Cardiac muscle cell (in vitro differentiated cells and primary cell): ENCODE data around the gene BLACAT1. TPM values are rescaled to one million over a fixed set of nuclear protein-coding genes. Genes with fewer than 3 reads are reported as not detected.

Experiments used
- DNase-seq, 2 donors: peaks; one replicate each; pipeline versions ENCODE4 v3.0.0 to v3.0.0-alpha.2; 2010 to 2017; ENCODE audit warnings: low read depth in 1 of 2, low spot score in 1 of 2
- H3K27ac ChIP-seq: fragments of 200-600 bp; sonication (generic); 2 replicates; pipeline ENCODE4 v1.5.1; 2016
- H3K27me3 ChIP-seq: fragments of 200-600 bp; sonication (generic); 2 replicates; pipeline ENCODE4 v1.6.0; 2016; ENCODE audit warnings: control low read depth
- H3K36me3 ChIP-seq: fragments of 200-600 bp; sonication (generic); 2 replicates; pipeline ENCODE4 v1.5.1; 2016; ENCODE audit warnings: control low read depth
- H3K4me1 ChIP-seq: fragments of 200-600 bp; sonication (generic); 2 replicates; pipeline ENCODE4 v1.8.1; 2017; ENCODE audit warnings: low read depth, mild to moderate bottlenecking, mixed run types
- H3K4me3 ChIP-seq: fragments of 200-600 bp; sonication (generic); 2 replicates; pipeline ENCODE4 v1.5.1; 2016; ENCODE audit warnings: mild to moderate bottlenecking
- H3K9me3 ChIP-seq: fragments of 200-600 bp; sonication (generic); 2 replicates; pipeline ENCODE4 v1.5.1; 2017; ENCODE audit warnings: low read depth, mild to moderate bottlenecking, control low read depth
- CTCF ChIP-seq: IDR thresholded peaks from 2 replicates; pipeline ENCODE4 v1.5.1; 2012; ENCODE audit warnings: low read depth, mild to moderate bottlenecking, low read length
- polyA plus RNA-seq: library from polyadenylated mRNA; unstranded; fragments of >200 nt; fragmentation: Nextera tagmentation; extraction: Ambion mirVana; gene quantifications from 2 replicates; pipeline ENCODE4 v1.2.1, GENCODE V29; 2016
- total RNA-seq: library from RNA; depleted of rRNA; stranded (reverse); fragments of >200 nt; gene quantifications from 2 replicates; pipeline ENCODE4 v1.2.3, GENCODE V29; 2016

The BLACAT1 gene
- total and polyA plus RNA-seq, 2 experiments from 2014 or later, result 0.66 TPM; not detected in 1

- Histone ChIP-seq H3K4me1 (peaks cover 48% of the 10 kb centered on the region), H3K9me3 (no peaks in the 10 kb centered on the region), H3K4me3 (no peak overlapping the region), H3K27me3 (no peaks in the 10 kb centered on the region), H3K27ac (no peak overlapping the region), H3K36me3 (no peaks in the 10 kb centered on the region)
- peak; percentile 43 to 58 for DNase-seq
- TF ChIP-seq CTCF, result no peak
Observed at GRCh38 chr1:205444931-205445645, 10.8 kb downstream of the BLACAT1 start.

- Histone ChIP-seq H3K9me3 (no peaks in the 10 kb centered on the region), H3K27me3 (no peaks in the 10 kb centered on the region), H3K27ac (no peak overlapping the region), H3K36me3 (no peaks in the 10 kb centered on the region), H3K4me1 (peaks cover 44% of the 10 kb centered on the region), H3K4me3 (no peak overlapping the region)
- TF ChIP-seq CTCF, result no peak
- peak in 1 of 2 donors; percentile 45 for DNase-seq
Observed at GRCh38 chr1:205444300-205444930, 11.4 kb downstream of the BLACAT1 start.

GRCh38 chr1:205443585-205444299 lies 12.1 kb downstream of the BLACAT1 start:
- Histone ChIP-seq H3K4me1 (peaks cover 44% of the 10 kb centered on the region), H3K36me3 (no peaks in the 10 kb centered on the region), H3K27me3 (no peaks in the 10 kb centered on the region), H3K27ac (no peak overlapping the region), H3K9me3 (no peaks in the 10 kb centered on the region), H3K4me3 (no peak overlapping the region)
- TF ChIP-seq CTCF, result no peak
- no peak for DNase-seq

- Histone ChIP-seq H3K27me3 (no peaks in the 10 kb centered on the region), H3K27ac (peak overlapping the region; percentile 72), H3K4me3 (no peak overlapping the region), H3K36me3 (no peaks in the 10 kb centered on the region), H3K4me1 (peaks cover 37% of the 10 kb centered on the region), H3K9me3 (no peaks in the 10 kb centered on the region)
- TF ChIP-seq CTCF, result no peak
- DNase-seq, result no peak
Observed at GRCh38 chr1:205442051-205442725, 13.7 kb downstream of the BLACAT1 start.

- peaks cover 36% of the 10 kb centered on the region for H3K4me1 ChIP-seq
- TF ChIP-seq CTCF, result no peak
- peak overlapping the region; percentile 72 for H3K27ac ChIP-seq
- H3K36me3 ChIP-seq, result no peaks in the 10 kb centered on the region
- no peak for DNase-seq
- H3K27me3 ChIP-seq, result no peaks in the 10 kb centered on the region
- no peaks in the 10 kb centered on the region for H3K9me3 ChIP-seq
- H3K4me3 ChIP-seq, result no peak overlapping the region
Observed at GRCh38 chr1:205441716-205442050, 14.2 kb downstream of the BLACAT1 start.
